ENCODE measurements around the gene PRRT2. TPM values are rescaled to one million over a fixed set of nuclear protein-coding genes. Genes with fewer than 3 reads are reported as not detected.

PRRT2 gene
- total RNA-seq, 2 experiments from 2014 or later: 0.09 to 3.4 TPM

DNA sequence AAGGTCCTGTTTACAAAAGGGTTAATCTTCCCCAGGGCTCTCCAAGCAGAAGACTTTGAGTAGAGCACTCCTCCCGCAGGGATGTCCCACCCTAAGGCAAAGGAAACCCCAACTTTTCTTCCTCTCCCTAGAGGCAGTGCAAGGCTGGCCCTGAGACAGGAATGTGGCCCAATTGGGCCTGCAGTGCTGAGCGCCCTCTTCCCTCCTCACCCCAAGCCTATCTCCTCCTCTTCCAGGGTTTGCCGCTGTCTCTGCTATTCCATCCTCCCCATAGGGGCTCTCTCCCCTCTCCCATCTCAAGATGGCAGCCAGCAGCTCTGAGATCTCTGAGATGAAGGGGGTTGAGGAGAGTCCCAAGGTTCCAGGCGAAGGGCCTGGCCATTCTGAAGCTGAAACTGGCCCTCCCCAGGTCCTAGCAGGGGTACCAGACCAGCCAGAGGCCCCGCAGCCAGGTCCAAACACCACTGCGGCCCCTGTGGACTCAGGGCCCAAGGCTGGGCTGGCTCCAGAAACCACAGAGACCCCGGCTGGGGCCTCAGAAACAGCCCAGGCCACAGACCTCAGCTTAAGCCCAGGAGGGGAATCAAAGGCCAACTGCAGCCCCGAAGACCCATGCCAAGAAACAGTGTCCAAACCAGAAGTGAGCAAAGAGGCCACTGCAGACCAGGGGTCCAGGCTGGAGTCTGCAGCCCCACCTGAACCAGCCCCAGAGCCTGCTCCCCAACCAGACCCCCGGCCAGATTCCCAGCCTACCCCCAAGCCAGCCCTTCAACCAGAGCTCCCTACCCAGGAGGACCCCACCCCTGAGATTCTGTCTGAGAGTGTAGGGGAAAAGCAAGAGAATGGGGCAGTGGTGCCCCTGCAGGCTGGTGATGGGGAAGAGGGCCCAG is 1.0 kb downstream of the PRRT2 start:
- no TSS peak for BruUV-seq (replicated peaks)
- H3K9me3 ChIP-seq (ENCODE audit: low read length): no peaks in the 10 kb centered on the region
- POLR2A ChIA-PET: no interaction called here
- intact Hi-C loops (cut with micrococcal nuclease; ENCODE audit: unreplicated experiment): no loop called here
- peaks cover 57% of the 10 kb centered on the region for H3K4me1 ChIP-seq (ENCODE audit: insufficient read depth, low read length, poor library complexity, severe bottlenecking)
- peaks cover 27% of the 10 kb centered on the region; the same call in 1 of the 2 replicates for H3K79me2 ChIP-seq (ENCODE audit: insufficient read depth, low read depth, low read length)
- peaks cover 38% of the 10 kb centered on the region for H3K36me3 ChIP-seq (ENCODE audit: insufficient read depth, low read length)
- TF ChIP-seq CTCF (conservative IDR thresholded peaks at IDR 0.05; ENCODE audit: low read length) (no peak), EZH2phosphoT487 (IDR thresholded peaks at IDR 0.05; ENCODE audit: borderline replicate concordance, low read depth, low read length) (no peak)
- DNase-seq (ENCODE audit: low spot score): no peak
- no peak overlapping the region for H3K27ac ChIP-seq (ENCODE audit: low read depth, low read length, poor library complexity, severe bottlenecking)
- no peak overlapping the region for H2AFZ ChIP-seq (ENCODE audit: low read length)
- no peak overlapping the region for H3K4me3 ChIP-seq (ENCODE audit: low read depth, low read length, poor library complexity, severe bottlenecking)
- CTCF ChIA-PET (ENCODE audit: unreplicated experiment): no interaction called here
- H4K20me1 ChIP-seq (ENCODE audit: insufficient read depth, low read length): peaks cover 18% of the 10 kb centered on the region
- no peak overlapping the region for H3K4me2 ChIP-seq (ENCODE audit: low read length)
- H3K9me2 ChIP-seq (ENCODE audit: insufficient read depth, low read length): no peaks in the 10 kb centered on the region

DNA sequence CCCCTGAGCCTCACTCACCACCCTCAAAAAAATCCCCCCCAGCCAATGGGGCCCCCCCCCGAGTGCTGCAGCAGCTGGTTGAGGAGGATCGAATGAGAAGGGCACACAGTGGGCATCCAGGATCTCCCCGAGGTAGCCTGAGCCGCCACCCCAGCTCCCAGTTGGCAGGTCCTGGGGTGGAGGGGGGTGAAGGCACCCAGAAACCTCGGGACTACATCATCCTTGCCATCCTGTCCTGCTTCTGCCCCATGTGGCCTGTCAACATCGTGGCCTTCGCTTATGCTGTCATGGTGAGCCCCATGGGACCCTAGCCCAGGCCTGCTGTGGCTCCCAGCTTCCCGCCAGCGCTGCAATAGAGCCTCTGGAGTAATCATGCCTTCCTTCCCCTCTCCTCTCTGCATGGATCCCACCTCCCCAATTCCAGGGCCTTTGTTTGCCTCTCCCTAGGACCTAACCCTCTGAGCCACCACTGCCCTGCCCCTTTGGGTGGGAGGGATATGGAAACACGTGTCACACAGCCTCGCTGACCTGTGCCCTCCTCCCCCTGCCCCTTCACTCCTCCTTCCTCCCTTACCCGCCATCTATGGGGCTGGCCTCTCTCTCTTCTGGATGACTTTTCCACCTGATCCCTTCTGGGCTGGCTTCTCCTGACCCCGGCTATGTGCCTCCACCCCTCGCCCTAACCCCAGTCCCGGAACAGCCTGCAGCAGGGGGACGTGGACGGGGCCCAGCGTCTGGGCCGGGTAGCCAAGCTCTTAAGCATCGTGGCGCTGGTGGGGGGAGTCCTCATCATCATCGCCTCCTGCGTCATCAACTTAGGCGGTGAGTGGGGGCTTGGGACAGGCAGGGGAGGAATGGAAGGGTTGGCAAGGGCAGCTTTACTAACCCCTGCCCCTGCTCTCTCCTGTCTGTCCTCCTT is 1.9 kb downstream of the PRRT2 start:
- Histone ChIP-seq H4K20me1 (ENCODE audit: insufficient read depth, low read length) (peaks cover 11% of the 10 kb centered on the region; the same call in 1 of the 2 replicates), H3K9me3 (ENCODE audit: low read length) (no peaks in the 10 kb centered on the region), H3K27ac (ENCODE audit: low read depth, low read length, poor library complexity, severe bottlenecking) (no peak overlapping the region), H3K79me2 (ENCODE audit: insufficient read depth, low read depth, low read length) (peaks cover 26% of the 10 kb centered on the region; the same call in 1 of the 2 replicates), H3K4me2 (ENCODE audit: low read length) (peak overlapping the region; percentile 88; the same call in 1 of the 2 replicates), H3K4me3 (ENCODE audit: low read depth, low read length, poor library complexity, severe bottlenecking) (no peak overlapping the region), H2AFZ (ENCODE audit: low read length) (no peak overlapping the region), H3K9me2 (ENCODE audit: insufficient read depth, low read length) (no peaks in the 10 kb centered on the region), H3K36me3 (ENCODE audit: insufficient read depth, low read length) (peaks cover 38% of the 10 kb centered on the region), H3K4me1 (ENCODE audit: insufficient read depth, low read length, poor library complexity, severe bottlenecking) (peaks cover 57% of the 10 kb centered on the region)
- CTCF ChIA-PET (ENCODE audit: unreplicated experiment): no interaction called here
- no peak for TF ChIP-seq CTCF (conservative IDR thresholded peaks at IDR 0.05; ENCODE audit: low read length)
- TF ChIP-seq EZH2phosphoT487 (IDR thresholded peaks at IDR 0.05; ENCODE audit: borderline replicate concordance, low read depth, low read length): no peak
- no peak for DNase-seq (ENCODE audit: low spot score)
- BruUV-seq (replicated peaks): no TSS peak
- POLR2A ChIA-PET: no interaction called here
- intact Hi-C loops (cut with micrococcal nuclease; ENCODE audit: unreplicated experiment): no loop called here

Measured in OCI-LY7 (cell line).